ACC112 (cell line): Measurements from ENCODE around the gene CXCL14.

Experiments used
- H2AFZ ChIP-seq: fragments of 200-600 bp; sonication (generic); one replicate; pipeline ENCODE4 v1.6.0; 2017; ENCODE audit warnings: antibody characterized with exemption, low read length; ENCODE audit not compliant: unreplicated experiment
- H3K27ac ChIP-seq: fragments of 200-600 bp; sonication (generic); 2 replicates; pipeline ENCODE4 v1.5.1; 2014; ENCODE audit warnings: low read depth, mild to moderate bottlenecking, antibody characterized with exemption, low read length, moderate library complexity
- H3K27me3 ChIP-seq: fragments of 200-600 bp; sonication (generic); 2 replicates; pipeline ENCODE4 v1.6.1; 2014; ENCODE audit warnings: mild to moderate bottlenecking, antibody characterized with exemption, low read length, moderate library complexity, mixed read lengths; ENCODE audit not compliant: insufficient read depth
- H3K36me3 ChIP-seq: fragments of 200-600 bp; sonication (generic); 2 replicates; pipeline ENCODE4 v1.6.1; 2016; ENCODE audit warnings: mild to moderate bottlenecking, antibody characterized with exemption, low read length, moderate library complexity, mixed read lengths; ENCODE audit not compliant: insufficient read depth
- H3K4me1 ChIP-seq: fragments of 200-600 bp; sonication (generic); one replicate; pipeline ENCODE4 v1.6.1; 2016; ENCODE audit warnings: low read length, mixed read lengths; ENCODE audit not compliant: insufficient read depth, unreplicated experiment, control insufficient read depth
- H3K4me3 ChIP-seq: fragments of 200-600 bp; sonication (generic); 2 replicates; pipeline ENCODE4 v1.5.1; 2014; ENCODE audit warnings: mild to moderate bottlenecking, low read depth, low read length
- H3K79me2 ChIP-seq: fragments of 200-600 bp; sonication (generic); one replicate; pipeline ENCODE4 v1.6.0; 2016; ENCODE audit warnings: low read length; ENCODE audit not compliant: control insufficient read depth, unreplicated experiment, insufficient read depth

Gene CXCL14

GRCh38 chr5:135596788-135597187 lies 18.0 kb upstream of the CXCL14 start:
- H3K4me1 ChIP-seq, result no peaks in the 10 kb centered on the region
- no peaks in the 10 kb centered on the region for H3K36me3 ChIP-seq
- peaks cover 68% of the 10 kb centered on the region for H3K27me3 ChIP-seq
- H3K4me3 ChIP-seq, result no peak overlapping the region
- no peaks in the 10 kb centered on the region for H3K79me2 ChIP-seq
- H2AFZ ChIP-seq, result no peak overlapping the region
- no peak overlapping the region for H3K27ac ChIP-seq

- Histone ChIP-seq H3K4me1 (no peaks in the 10 kb centered on the region), H3K36me3 (no peaks in the 10 kb centered on the region), H3K79me2 (no peaks in the 10 kb centered on the region), H3K27me3 (peaks cover 64% of the 10 kb centered on the region), H3K27ac (no peak overlapping the region), H3K4me3 (no peak overlapping the region), H2AFZ (no peak overlapping the region)
Measured at GRCh38 chr5:135596157-135596763, 17.5 kb upstream of the CXCL14 start.

- Histone ChIP-seq H3K27ac (no peak overlapping the region), H3K36me3 (no peaks in the 10 kb centered on the region), H3K79me2 (no peaks in the 10 kb centered on the region), H3K4me1 (no peaks in the 10 kb centered on the region), H3K4me3 (no peak overlapping the region), H2AFZ (no peak overlapping the region), H3K27me3 (peaks cover 65% of the 10 kb centered on the region)
Measured at GRCh38 chr5:135594416-135594960, 15.7 kb upstream of the CXCL14 start.

GRCh38 chr5:135593886-135594285 lies 15.1 kb upstream of the CXCL14 start:
- H3K4me1 ChIP-seq, result no peaks in the 10 kb centered on the region
- H3K4me3 ChIP-seq, result no peak overlapping the region
- no peaks in the 10 kb centered on the region for H3K36me3 ChIP-seq
- no peak overlapping the region for H3K27ac ChIP-seq
- no peaks in the 10 kb centered on the region for H3K79me2 ChIP-seq
- H2AFZ ChIP-seq, result no peak overlapping the region
- H3K27me3 ChIP-seq, result peaks cover 62% of the 10 kb centered on the region

GRCh38 chr5:135593141-135593540 lies 14.3 kb upstream of the CXCL14 start:
- H3K27me3 ChIP-seq, result peaks cover 66% of the 10 kb centered on the region
- no peaks in the 10 kb centered on the region for H3K4me1 ChIP-seq
- no peak overlapping the region for H3K27ac ChIP-seq
- H3K79me2 ChIP-seq, result no peaks in the 10 kb centered on the region
- no peak overlapping the region for H2AFZ ChIP-seq
- H3K4me3 ChIP-seq, result no peak overlapping the region
- H3K36me3 ChIP-seq, result no peaks in the 10 kb centered on the region

- Histone ChIP-seq H2AFZ (no peak overlapping the region), H3K36me3 (no peaks in the 10 kb centered on the region), H3K4me1 (no peaks in the 10 kb centered on the region), H3K27ac (no peak overlapping the region), H3K27me3 (peaks cover 67% of the 10 kb centered on the region), H3K79me2 (no peaks in the 10 kb centered on the region), H3K4me3 (no peak overlapping the region)
Measured at GRCh38 chr5:135592312-135593045, 13.7 kb upstream of the CXCL14 start.

- no peaks in the 10 kb centered on the region for H3K36me3 ChIP-seq
- H2AFZ ChIP-seq, result no peak overlapping the region
- no peak overlapping the region for H3K4me3 ChIP-seq
- no peaks in the 10 kb centered on the region for H3K4me1 ChIP-seq
- H3K27ac ChIP-seq, result no peak overlapping the region
- no peaks in the 10 kb centered on the region for H3K79me2 ChIP-seq
- peaks cover 68% of the 10 kb centered on the region for H3K27me3 ChIP-seq
Measured at GRCh38 chr5:135591277-135591676, 12.5 kb upstream of the CXCL14 start.

GRCh38 chr5:135589152-135589551 lies 10.4 kb upstream of the CXCL14 start:
- H3K79me2 ChIP-seq, result no peaks in the 10 kb centered on the region
- no peak overlapping the region for H2AFZ ChIP-seq
- no peaks in the 10 kb centered on the region for H3K4me1 ChIP-seq
- H3K27ac ChIP-seq, result no peak overlapping the region
- H3K36me3 ChIP-seq, result no peaks in the 10 kb centered on the region
- H3K4me3 ChIP-seq, result no peak overlapping the region
- H3K27me3 ChIP-seq, result peaks cover 80% of the 10 kb centered on the region

- H2AFZ ChIP-seq, result no peak overlapping the region
Measured at GRCh38 chr5:135587721-135588663, 9.2 kb upstream of the CXCL14 start.

GRCh38 chr5:135584918-135585317 lies 6.1 kb upstream of the CXCL14 start:
- Histone ChIP-seq H3K27me3 (peaks cover 86% of the 10 kb centered on the region), H3K36me3 (no peaks in the 10 kb centered on the region), H3K4me1 (no peaks in the 10 kb centered on the region), H3K79me2 (no peaks in the 10 kb centered on the region), H3K4me3 (no peak overlapping the region), H3K27ac (no peak overlapping the region), H2AFZ (no peak overlapping the region)

More at GRCh38 chr5:135587721-135588663, 9.2 kb upstream of the CXCL14 start:
- H3K36me3 ChIP-seq, result no peaks in the 10 kb centered on the region
- H3K27ac ChIP-seq, result no peak overlapping the region
- no peaks in the 10 kb centered on the region for H3K79me2 ChIP-seq
- H3K4me1 ChIP-seq, result no peaks in the 10 kb centered on the region
- no peak overlapping the region for H3K4me3 ChIP-seq
- peaks cover 83% of the 10 kb centered on the region for H3K27me3 ChIP-seq
